Skeletal muscle cell (primary cell): ENCODE results near the gene SRSF2.
"Not testable (repeated sequence)": the region's sequence is repeated elsewhere in the genome, so short reads cannot be mapped to it uniquely, and the experiment has no call there.

Experiments
- DNase-seq: peaks from one replicate; pipeline ENCODE4 v3.0.0-alpha.2; 2010; ENCODE audit warnings: low read depth
- H3K4me3 ChIP-seq: 2 replicates; pipeline ENCODE4 v1.5.1; 2011; ENCODE audit warnings: low read depth, mild to moderate bottlenecking, control low read depth, low read length, moderate library complexity

Gene SRSF2, protein sequence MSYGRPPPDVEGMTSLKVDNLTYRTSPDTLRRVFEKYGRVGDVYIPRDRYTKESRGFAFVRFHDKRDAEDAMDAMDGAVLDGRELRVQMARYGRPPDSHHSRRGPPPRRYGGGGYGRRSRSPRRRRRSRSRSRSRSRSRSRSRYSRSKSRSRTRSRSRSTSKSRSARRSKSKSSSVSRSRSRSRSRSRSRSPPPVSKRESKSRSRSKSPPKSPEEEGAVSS

DNA sequence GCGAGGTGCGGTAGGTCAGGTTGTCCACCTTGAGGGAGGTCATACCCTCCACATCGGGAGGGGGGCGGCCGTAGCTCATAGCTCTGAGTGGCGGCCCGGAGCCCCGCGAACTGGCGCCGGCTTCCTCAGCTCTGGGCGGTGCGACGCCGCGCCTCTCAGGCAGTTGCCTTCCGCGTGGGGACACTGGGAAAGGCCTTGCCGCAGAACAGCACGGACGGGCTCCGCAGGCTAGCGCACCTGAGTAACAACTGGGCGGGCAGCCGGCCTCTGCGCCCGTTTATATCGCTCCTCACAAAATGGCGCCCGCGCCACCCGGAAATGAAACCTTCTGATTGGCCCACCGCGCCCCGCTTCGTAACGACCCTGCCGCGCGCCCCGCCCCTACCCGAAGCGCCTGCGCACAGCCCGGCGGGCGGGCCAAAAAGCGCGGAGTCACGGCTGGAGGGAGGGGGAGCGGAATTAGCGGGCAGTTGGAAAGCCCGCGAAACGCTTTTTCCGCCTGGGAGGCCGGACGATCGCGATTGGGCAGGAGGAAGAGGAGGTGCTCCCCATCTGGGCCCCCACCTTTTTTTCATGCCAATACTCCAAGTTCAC lies at the start of gene SRSF2:
SRSF2 (minus strand) TSS at position 250 of the 594 bp plus-strand sequence; CDS start at position 79, 171 bp downstream.
- peak within 1 kb of the TSS; percentile 95 for H3K4me3 ChIP-seq
- peak; percentile 96 for DNase-seq

DNA sequence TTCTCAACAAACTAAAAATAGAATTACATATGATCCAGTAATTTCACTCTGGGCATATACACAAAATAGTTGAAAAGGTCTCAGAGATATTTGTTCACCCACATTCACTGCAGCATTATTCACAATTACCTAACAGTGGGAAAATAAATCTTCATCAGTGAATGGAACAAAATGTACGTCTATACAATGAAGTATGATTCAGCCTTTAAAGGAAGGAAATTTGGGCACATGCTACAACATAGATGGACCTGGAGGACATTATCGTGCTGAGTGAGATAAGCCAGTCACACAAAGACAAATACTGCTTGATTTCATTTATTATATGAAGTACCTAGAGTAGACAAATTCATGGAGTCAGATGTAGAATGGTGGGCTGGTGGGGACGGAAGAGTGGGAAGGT lies 47.8 kb upstream of the SRSF2 start:
- DNase-seq: no peak
- H3K4me3 ChIP-seq: no peak overlapping the region

DNA sequence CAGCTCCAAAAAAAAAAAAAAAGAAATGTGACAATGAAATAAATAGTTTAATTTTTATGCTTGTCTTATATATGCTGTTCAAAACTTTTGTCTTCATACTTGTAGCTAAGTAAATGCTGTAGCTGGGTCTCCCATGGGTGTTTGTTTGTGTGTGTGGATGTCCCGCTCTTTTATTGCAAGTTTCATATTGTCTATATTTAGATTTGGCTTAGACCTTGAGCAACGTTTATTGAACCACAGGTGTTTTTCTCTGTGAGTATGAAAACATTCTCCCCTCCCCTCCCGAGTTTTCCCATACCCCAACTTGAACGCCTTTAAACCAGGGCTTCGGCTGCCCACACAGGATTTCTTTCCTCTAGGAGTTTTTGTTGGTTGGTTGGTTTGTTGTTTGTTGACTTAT lies 46.0 kb upstream of the SRSF2 start:
- no peak for DNase-seq
- H3K4me3 ChIP-seq: no peak overlapping the region

DNA sequence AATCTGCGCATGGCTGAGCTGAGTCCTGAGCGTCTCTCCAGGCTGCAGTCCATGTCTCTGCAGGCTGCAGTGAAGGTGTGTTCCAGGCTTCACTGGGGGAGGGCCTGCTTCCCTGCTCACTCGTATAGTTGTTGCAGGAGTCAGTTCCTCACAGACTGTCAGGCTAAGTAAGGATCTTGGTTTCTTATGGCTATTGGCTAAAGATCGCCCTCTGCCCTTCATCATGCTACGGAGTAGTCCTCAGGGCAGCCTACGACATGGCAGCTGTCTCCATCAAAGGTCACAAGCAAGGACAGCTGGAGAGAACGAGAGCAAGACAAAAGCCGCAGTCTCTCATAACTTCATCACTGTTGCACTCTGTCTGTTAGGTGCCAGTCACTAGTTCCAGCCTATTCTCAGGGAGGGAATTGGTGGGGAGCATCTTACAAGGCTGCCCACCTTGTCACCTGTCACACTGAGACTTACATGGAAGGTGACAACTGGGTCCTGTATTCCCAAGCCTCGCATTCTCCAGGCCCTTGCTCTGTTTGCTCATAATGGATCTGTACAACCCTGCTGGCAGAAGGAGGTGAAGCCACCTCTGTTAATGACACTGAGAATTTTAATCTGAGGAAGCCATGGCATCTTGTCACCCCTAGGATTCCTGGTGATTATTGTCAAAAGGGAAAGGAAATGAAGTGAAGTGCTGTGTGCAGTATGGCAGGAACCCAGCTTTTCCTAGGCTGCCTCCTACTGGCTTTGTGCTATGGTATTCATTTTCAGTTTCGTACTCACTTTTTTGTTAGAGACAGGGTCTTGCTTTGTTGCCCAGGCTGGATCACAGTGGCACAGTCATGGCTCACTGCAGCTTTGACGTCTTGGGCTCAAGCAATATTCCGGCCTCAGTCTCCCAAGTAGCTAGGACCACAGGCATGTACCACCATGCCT lies 44.2 kb upstream of the SRSF2 start:
- no peak for DNase-seq

DNA sequence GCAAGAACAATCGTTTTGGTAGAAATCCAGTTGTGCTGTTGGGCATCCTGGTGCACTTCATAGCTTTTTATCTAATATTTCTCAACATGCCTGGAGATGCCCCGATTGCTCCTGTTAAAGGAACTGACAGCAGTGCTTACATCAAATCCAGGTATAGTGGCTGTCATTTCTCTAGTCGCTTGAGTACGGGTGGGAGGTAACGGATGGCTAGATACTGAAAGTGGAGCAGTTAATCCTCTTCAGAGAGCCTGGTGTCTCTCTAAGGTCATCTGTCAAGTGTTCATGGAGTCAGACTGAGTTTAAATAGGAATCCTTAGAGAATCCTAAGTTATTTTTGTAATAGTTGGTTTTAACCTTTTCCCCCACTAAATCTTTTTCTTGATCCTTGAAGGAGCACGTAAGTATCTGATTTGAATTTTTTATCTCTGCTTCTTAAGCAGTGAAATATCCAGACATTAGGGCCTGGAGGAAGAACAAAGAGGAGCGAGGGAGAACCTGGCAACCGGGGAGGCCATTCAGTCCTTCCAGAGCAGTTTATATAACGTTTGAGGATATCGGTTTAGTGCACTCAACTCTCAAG lies 38.0 kb upstream of the SRSF2 start:
- DNase-seq: no peak
- H3K4me3 ChIP-seq: no peak overlapping the region

More for the DNA sequence above, 44.2 kb upstream of the SRSF2 start:
- no peak overlapping the region for H3K4me3 ChIP-seq

DNA sequence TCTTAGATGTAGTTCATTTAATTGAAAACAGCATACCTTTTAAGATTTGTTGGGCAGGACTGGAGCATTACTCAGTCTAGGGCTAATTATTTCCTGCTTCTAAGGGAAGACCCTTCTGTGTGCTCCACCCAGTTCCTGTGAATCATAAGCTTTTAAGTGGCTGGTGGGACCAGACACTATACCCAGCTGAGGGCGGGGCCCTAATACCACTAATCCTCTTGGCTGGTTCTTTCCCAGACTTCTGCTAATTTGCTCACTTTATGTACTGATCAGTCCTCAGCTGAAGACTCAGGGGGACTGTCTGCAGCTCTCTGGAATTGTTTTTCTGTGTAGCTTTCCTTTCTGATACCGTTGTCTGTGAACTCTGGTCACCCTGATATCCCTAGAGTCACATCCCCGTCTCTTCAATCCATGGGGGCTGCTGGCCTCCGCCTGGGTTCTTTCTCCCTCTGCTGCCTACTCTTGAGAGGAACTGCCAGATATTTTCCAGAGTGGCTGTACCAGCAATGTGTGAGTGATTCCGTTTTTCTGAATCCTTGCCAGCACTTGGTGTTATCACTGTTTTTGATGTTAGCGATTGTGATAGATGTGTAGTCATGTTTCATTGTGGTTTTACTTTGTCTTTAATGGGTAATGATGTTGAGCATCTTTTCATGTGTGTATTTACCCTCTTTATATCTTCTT lies 35.9 kb upstream of the SRSF2 start:
- DNase-seq: peak; percentile 52
- H3K4me3 ChIP-seq: peak overlapping the region; percentile 18

DNA sequence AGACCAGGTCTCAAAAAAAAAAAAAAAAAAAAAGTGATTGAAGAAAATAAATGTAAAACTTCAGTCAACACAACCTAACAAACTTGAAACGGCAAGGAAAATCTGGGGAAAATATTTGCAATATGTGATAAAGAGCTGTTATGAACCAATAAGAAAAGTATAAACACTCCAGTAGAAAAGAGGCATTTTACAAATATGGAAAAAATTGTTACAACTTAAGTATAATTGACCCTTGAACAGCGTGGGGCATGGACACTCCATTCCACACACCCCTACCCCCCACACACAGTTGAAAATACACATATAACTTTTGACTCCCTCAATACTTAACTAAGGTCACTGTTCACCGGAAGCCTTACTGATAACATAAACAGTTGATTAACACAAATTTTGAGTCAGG lies 21.4 kb upstream of the SRSF2 start:
- no peak for DNase-seq
- no peak overlapping the region for H3K4me3 ChIP-seq

DNA sequence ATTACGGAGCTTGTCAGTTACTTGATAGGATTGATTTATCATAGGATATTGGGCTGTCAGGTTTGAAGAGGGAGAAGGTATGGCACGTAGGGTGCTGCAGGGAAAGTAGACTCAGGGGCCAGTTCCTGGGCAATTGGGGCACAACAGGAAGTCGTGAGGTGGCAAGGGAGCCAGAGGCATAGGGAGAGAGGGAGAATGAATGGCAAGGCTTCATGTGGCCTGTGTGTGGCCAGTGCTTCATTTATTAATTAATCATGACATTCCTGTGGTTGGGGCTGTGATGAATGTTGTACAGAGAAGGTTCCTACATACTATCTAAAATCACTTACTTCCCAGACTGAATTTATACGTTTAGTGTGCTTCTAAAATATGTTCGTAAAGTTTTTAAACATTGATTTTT lies 20.1 kb upstream of the SRSF2 start:
- no peak for DNase-seq
- H3K4me3 ChIP-seq: no peak overlapping the region

DNA sequence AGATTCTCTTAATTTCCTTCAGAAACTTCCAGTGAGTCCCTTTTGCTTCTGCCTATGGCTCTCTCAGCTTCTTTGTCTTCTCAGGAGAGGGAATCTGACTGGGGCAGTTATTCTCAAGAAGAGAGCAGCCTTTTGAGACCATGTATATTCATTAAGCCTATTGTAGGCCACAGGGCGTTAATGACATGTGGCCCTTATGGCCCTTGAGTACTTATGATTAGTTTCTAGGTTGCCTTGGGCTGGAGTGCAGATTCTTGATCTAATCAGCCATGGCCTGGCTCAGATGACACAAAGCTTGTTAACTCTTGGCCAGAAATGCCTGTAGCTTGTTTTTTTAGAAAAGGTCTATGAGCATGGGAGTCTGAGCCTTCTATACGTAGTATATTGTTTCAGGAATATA lies 18.2 kb upstream of the SRSF2 start:
- DNase-seq: no peak

DNA sequence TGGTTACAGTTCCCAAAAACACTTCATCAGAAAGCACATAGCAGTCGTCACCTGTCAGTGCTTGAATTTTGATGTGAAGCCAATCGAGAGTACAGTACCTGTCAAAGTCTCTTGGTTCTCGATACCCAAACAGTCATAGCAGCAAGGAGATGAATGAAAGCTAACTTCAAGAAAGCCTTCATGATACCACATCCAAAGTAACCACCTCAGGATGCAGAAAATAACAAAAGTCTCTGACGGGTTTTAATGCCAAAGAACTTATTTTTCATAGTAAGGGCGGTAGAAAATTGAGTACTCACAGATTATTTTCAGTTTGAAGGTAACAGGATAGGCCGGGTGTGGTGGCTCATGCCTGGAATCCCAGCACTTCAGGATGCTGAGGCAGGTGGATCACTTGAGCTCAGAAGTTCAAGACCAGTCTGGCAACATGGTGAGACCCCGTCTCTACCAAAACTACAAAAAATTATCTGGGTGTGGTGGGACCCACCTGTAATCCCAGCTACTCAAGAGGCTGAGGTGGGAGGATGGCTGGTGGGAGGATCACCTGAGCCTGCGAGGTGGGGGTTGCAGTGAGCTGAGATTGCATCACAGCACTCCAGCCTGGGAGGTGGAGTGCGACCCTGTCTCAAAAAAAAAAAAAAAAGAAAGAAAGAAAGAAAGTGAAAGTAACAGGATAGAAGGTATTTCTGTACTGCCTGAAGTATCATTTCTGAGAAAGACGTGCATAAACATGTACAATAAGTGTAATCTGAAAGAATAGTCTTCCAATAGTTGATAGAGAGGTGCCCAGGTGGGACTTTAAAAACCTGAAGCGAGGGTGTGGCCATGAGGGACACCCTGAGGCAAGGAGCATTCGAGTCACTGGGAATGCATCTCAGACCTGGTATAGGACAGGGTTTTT lies 16.2 kb upstream of the SRSF2 start:
- H3K4me3 ChIP-seq: no peak overlapping the region
- no peak for DNase-seq

More for the DNA sequence above, 18.2 kb upstream of the SRSF2 start:
- no peak overlapping the region for H3K4me3 ChIP-seq

DNA sequence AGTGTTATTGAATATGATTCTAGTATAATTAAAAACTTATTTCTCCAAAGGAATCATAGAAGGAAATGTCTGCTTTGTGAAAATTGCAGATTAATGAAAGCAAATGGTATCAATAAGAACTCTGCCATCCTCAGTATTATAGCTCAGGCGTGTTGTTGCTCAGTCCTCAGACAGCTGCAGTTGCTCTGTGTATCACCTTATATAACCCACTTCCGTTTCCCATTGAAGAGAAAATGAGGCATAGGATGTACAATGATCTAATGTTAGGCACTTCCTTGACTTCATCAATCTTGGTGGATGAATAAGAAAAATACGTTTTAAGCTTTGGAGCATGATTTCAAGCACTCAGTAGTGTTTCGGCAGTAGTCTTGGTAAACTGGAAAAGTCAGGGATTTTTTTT lies 14.9 kb upstream of the SRSF2 start:
- no peak for DNase-seq
- no peak overlapping the region for H3K4me3 ChIP-seq

DNA sequence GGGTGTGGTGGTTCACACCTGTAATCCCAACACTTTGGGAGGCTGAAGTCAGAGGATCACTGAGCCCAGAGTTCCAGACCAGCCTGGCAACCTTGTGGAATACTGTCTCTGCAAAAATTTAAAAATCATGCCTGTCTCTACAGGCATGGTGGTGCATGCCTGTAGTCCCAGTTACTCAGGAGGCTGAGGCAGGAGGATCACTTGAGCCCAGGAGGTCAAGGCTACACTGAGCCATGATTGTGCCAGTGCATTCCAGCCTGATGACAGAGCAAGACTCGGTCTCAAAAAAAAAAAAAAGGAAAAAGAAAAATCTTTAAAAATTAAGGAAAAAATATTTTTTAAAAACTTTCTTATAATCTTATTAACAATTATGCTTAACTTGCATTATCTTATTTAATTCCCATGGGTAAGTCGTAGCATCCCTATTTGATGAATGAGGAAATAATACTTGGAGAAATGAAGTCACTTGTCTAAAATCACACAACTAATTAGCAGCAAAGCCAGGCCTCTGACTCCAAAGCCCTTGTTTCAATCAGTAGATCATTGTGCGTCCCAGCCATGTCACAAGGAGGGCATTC lies 14.4 kb upstream of the SRSF2 start:
- H3K4me3 ChIP-seq: no peak overlapping the region
- no peak for DNase-seq

DNA sequence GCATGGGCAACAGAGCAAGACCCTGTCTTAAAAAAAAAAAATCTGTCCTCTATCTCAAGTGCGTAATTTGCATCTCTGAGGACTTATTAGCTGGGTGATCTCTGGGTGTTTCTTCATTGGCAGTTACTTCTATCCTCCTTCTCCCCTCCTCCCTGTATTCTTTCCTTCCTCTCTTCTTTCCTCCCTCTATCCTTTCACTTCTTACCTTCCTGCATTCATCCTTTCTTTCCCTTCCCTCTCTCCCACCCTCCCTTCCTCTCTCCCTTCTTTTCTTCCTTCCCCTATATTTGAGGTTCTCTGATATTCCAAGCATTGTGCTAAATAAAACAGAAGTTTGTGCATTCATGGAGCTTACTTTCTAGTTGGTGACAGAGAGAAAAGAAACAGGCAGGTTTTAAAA lies 11.5 kb upstream of the SRSF2 start:
- H3K4me3 ChIP-seq: no peak overlapping the region
- DNase-seq: no peak

DNA sequence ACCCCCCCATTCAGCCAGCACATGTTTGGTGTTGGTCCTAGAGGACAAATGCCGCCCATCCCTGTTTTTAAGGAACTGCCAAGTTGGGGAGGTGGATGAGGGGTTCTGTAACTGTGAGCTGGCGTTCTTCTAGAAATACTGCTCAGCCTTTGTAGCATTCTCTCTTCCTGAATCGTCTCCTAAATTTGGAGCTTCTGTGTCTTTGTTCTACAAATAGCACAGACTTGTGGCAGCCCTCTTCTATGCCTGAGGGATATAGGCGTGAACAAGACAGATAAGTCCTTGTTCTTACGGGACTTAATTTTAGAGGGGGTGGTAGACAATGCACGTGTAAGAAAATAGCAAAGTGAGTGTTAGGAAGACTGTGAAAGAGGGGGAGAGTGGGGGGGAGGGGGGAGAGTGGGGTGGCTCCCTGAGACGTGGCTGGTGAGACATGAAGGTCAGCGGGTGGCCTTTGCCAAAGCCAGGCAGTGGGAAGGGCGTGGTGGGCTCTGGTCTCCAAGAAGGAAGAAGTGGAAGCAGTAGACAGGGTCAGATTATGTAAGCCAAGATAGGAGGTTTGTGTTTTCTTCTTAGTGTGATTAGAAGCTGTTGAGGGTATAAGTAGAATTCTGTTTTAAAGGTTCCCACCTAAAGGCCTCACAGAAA lies 10.7 kb upstream of the SRSF2 start:
- H3K4me3 ChIP-seq: no peak overlapping the region
- DNase-seq: no peak

DNA sequence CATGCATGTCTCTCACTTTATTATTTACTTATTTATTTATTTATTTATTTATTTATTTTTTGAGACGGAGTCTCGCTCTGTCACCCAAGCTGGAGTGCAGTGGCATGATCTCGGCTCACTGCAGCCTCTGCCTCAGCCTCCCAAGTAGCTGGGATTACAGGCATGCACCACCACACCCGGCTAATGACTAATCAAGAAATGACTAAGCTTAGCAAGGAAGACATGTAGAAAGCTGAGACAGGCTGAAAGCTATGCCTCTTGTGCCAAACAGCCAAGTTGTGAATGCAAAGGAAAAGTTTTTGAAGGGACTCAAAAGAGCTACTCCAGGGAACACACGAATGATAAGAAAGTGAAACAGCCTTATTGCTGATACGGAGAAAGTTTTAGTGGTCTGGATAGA lies 8.7 kb upstream of the SRSF2 start:
- H3K4me3 ChIP-seq, DNase-seq: not testable (repeated sequence)

DNA sequence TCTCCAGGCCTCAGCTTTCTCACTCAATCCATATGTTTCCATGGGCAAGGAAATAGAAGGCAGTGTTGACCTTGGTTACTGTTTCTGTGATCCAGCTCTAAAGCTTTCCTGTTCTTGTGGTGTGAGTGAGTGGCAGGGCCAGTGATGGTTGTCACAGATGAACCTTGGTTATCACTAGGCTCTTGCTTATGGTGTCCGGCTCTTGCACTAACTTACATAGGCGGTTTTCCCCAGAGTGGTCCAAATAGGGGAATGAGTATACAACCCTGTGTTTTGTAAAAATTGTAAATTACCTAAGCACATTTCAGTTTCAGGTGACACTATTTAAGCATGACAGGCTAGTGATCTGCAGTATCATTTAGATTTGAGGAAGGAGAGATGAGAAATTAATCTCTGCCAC lies 7.6 kb upstream of the SRSF2 start:
- no peak overlapping the region for H3K4me3 ChIP-seq

DNA sequence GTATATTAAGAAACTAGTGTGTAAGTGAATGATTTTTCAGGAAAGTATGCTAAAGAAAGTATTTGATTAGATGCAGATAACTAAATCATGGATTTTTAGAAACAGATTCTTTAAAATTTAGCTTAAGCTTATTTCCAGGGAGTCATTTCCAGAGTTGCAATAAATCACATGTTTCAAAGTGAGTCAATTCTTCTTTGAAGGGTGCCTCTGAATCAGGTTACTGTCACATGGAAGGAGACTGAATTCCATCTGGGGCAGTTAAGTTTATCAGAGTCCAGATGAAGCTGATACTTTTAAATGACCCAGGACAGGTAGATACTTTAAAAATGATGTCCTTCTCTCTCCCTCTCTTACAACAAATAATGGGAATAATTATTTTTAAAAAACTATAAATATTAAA lies 5.8 kb upstream of the SRSF2 start:
- no peak for DNase-seq
- H3K4me3 ChIP-seq: no peak overlapping the region

More for the DNA sequence above, 7.6 kb upstream of the SRSF2 start:
- no peak for DNase-seq
